ACHN (cell line): Measurements from ENCODE around the gene LSS.

Experiments
- DNase-seq: peaks from one replicate; pipeline ENCODE4 v3.0.0-alpha.2; 2015
- in situ Hi-C: cut with HindIII; loops from 2 replicates; pipeline ENCODE4 v1.10.0; 2017; ENCODE audit warnings: low sequenced_read_pairs, low pct_ligation_motif_present, low pct_unique_long_range_greater_than_20kb

The LSS gene

DNA sequence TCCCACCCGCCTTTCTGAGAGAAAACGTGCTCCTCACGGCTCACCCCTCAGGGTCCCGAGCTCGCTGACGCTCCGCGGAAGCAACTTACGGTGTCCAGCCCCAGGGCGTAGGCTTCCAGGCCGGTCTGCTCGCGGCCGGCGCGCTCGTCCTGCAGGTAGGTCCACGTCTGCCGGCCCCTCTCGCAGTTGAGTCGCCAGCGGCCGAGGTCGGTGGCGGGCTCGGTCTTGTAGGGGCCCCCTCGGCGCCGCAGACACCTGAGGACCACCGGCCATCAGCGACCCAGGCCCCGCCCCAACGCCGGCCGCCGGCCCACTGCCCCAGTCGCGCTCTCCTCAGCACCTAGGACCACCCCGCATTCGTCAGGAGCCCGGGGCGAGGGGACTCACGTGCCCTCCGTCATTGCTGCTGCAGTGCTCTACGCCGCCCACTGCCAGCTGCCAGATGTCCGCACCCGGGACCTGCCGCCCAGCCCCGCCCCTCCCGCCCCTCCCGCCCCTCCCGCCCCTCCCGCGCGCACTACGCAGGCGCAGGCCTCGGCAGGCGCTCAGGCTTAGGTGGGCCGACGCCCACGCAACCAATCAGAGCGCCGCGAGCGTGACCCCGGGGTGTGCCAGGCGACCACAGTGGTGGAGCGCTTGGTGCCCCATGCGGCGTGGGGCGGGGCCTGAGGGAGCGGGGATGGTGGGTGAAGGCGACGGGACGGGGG lies at the start of gene LSS:
Gene LSS, minus strand, starts transcription at position 430 of the 707 bp plus-strand sequence. Its CDS starts 29 bp downstream, at position 401.
- in situ Hi-C loops, result no loop called here
- DNase-seq, result peak; percentile 93

- in situ Hi-C loops, result no loop called here
- no peak for DNase-seq
Observed at GRCh38 chr21:46274797-46275390, 46.3 kb upstream of the LSS start.

DNA sequence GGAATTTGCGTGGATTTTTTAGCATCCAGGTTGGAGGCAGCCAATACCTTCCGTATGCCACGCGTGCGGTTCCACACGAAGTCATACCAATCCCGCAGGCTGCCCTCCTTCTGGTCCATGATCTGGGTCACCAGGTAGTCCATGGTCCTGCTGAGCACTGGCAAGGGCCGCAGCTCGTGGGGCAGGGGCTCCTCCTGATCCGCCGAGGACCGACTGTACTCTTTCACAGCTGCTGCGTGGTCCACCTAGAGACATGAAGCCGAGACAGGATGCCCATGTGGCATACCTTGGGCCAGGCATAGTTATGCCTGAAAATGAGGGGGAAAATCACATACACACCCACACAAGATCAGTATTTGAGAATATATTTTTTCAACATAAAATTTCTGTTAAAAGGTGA lies 44.8 kb upstream of the LSS start:
- DNase-seq, result no peak
- in situ Hi-C loops, result no loop called here

- in situ Hi-C loops, result no loop called here
Observed at GRCh38 chr21:46269466-46269865, 40.9 kb upstream of the LSS start.

DNA sequence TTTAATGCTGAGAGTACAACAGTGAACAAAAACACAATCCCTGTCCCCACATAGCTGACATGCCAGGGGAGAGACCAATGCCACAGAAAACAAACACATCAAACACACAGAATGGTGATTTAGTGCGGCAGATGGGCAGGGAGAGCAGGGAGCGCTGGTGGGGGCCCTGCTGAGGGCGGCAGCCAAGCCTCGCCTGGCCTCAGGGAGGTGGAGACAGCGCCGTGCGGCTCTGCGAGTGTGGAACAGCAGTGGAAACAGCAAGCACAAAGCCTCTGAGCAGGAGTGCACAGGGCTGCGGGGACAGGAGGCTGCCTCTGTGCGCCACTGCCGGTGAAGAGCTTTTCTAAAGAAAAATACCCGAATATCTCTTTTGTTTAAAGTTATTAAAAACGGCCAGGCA lies 39.8 kb upstream of the LSS start:
- in situ Hi-C loops, result no loop called here
- DNase-seq, result no peak

More at GRCh38 chr21:46269466-46269865, 40.9 kb upstream of the LSS start:
- DNase-seq, result peak; percentile 95

GRCh38 chr21:46266946-46267345 lies 38.4 kb upstream of the LSS start:
- in situ Hi-C loops, result no loop called here
- no peak for DNase-seq

- DNase-seq, result no peak
- in situ Hi-C loops, result no loop called here
Observed at GRCh38 chr21:46265736-46266525, 37.4 kb upstream of the LSS start.

GRCh38 chr21:46264690-46265144 lies 36.1 kb upstream of the LSS start:
- in situ Hi-C loops, result no loop called here
- DNase-seq, result no peak

DNA sequence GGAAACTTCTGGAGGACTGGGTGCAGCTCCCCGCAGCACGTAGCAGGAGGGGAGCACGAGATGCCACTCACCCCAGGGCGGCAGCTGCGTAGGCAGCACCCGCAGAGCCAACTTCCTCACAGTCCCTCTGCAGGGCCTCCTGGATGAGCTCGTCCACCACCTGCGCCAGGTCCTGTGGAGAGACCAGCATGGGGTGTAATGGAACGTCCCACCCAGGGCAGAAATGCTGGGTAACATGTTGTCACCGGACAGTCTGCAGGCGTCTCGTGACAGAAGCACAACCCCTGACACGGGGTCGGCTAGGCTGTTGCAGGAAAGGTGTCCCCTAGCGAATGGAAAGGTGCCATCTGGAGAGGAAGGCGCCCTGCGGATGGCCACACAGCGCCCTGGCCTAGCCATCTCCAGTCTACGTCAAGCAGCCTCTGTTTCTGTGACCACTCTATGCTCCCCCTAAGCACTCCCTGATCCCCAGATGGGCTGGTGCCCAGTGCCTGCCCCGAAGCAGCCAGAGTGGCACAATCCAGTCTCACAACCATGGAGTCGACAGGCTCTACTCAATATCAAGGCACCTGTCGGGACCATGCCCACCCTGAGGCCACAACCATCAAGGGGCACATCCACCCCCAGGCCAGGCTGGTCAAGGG lies 35.6 kb upstream of the LSS start:
- in situ Hi-C loops, result no loop called here
- DNase-seq, result no peak

DNA sequence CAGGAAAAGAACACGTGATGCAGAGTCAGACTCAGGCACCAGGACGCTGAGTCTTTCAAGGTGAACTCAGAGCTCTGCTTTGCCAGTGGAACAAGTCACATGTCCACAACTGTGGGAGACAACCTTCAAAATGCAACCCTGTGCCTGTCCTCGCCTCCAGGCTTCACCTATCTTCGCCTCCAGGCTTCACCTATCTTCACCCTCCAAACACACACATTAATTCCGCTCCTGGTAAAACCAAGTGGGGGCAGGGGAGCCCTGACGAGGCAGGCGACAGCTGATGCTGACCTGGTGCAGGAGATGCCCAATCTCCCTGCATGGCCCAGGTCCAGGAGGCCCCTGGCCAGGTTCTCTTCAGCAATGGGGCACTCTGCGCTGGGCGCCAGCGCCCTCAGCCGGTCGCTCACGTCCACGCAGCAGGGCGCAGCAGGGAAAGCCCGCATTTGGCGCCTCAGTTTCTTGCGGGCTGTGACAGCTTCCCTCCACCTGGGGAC lies 28.0 kb upstream of the LSS start:
- no peak for DNase-seq
- in situ Hi-C loops, result no loop called here

- DNase-seq, result no peak
- in situ Hi-C loops, result no loop called here
Observed at GRCh38 chr21:46255758-46256337, 27.3 kb upstream of the LSS start.

DNA sequence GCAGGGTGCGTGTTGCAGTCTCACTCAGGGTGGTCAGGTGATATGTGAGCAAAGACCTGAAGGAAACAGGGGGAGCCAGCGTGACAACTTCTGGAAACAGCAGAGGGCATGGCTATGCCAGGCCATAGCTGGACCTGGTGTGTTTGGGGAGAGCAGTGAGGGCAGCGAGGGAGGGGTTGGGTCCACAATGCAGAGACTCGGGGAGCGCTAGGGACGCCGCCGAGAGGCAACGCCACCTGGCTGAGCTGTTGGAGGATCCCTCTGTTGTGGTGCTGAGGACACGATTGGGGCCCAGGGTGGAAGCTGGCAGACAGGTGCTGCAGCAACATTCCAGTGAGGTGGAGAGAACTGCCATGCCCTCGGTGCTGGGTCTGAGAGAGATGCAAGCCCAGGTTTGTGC lies 26.6 kb upstream of the LSS start:
- in situ Hi-C loops, result no loop called here
- no peak for DNase-seq

- no peak for DNase-seq
- in situ Hi-C loops, result no loop called here
Observed at GRCh38 chr21:46254208-46254975, 25.8 kb upstream of the LSS start.

- no peak for DNase-seq
- in situ Hi-C loops, result no loop called here
Observed at GRCh38 chr21:46253610-46254124, 25.1 kb upstream of the LSS start.

DNA sequence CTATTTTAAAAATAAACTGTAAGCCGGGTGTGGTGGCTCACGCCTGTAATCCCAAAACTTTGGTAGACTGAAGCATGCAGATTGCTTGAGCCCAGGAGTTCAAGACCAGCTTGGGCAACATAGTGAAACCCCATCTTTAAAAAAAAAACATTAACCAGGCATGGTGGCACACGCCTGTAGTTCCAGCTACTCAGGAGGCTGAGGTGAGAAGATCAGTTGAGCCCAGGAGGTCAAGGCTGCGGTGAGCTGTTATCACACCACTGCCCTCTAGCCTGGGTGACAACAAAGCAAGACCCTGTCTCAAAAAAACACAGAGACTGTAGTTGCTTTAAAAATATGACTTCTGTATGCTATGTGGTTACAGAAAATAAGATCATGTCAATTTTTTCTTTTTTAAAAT lies 24.3 kb upstream of the LSS start:
- in situ Hi-C loops, result no loop called here
- DNase-seq, result no peak

DNA sequence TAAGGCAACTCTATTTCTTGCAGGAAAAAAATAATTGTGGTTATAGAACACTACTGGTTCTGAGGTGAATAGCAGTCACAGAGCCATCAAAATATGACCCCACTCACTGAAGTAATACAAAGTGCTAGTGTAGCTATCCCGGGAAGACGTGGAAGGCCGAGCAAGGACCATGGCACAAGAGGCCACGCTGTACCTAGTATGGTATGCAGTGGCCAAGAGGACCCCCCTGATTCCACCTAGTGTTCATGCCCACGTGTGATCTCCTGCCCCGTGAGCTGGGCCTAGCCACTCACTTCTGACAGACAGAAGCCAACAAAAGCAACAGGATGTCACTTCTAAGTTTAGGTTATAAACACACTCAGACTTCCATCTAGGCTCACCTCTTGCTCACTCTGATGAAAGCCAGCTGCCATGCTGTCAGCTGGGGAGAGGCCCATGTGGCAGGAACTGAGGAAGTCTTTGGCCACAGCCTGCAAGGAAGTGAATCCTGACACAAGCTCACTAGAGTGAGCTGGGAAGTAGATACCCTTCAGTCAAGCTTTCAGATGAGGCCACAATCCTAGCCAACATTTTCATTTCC lies 21.7 kb upstream of the LSS start:
- in situ Hi-C loops, result no loop called here
- no peak for DNase-seq

GRCh38 chr21:46248827-46249226 lies 20.3 kb upstream of the LSS start:
- in situ Hi-C loops, result no loop called here
- DNase-seq, result no peak
